Neuronal stem cell (in vitro differentiated cells): Measurements from ENCODE around the gene SPATA12.

Experiments
- DNase-seq: peaks from one replicate; pipeline ENCODE4 v3.0.0-alpha.2; 2013; ENCODE audit warnings: low spot score
- H2AFZ ChIP-seq: one replicate; pipeline ENCODE4 v1.6.1; 2013; ENCODE audit warnings: mild to moderate bottlenecking, low read length, inconsistent platforms
- H2AK5ac ChIP-seq: 2 replicates; pipeline ENCODE4 v1.6.1; 2013; ENCODE audit warnings: low read depth, mild to moderate bottlenecking, inconsistent platforms, low read length, moderate library complexity, mixed read lengths
- H2BK120ac ChIP-seq: 2 replicates; pipeline ENCODE4 v1.6.1; 2013; ENCODE audit warnings: low read depth, mild to moderate bottlenecking, inconsistent platforms, low read length, moderate library complexity, mixed read lengths
- H2BK12ac ChIP-seq: one replicate; pipeline ENCODE4 v1.6.1; 2013; ENCODE audit warnings: low read length, inconsistent platforms
- H2BK15ac ChIP-seq: 2 replicates; pipeline ENCODE4 v1.6.1; 2013; ENCODE audit warnings: mild to moderate bottlenecking, low read length, inconsistent platforms, mixed read lengths
- H2BK5ac ChIP-seq: one replicate; pipeline ENCODE4 v1.6.1; 2013; ENCODE audit warnings: inconsistent platforms, mild to moderate bottlenecking, low read length, moderate library complexity
- H3K14ac ChIP-seq: one replicate; pipeline ENCODE4 v1.6.1; 2013; ENCODE audit warnings: low read length, inconsistent platforms
- H3K18ac ChIP-seq: 2 replicates; pipeline ENCODE4 v1.6.1; 2013; ENCODE audit warnings: low read length, inconsistent platforms
- H3K23ac ChIP-seq: 2 replicates; pipeline ENCODE4 v1.6.1; 2013; ENCODE audit warnings: low read depth, mild to moderate bottlenecking, mixed read lengths, low read length, inconsistent platforms; ENCODE audit not compliant: poor library complexity
- H3K27ac ChIP-seq: replicated peaks from 3 replicates; pipeline ENCODE4 v1.5.1; 2013; ENCODE audit warnings: low read length, inconsistent platforms
- H3K27me3 ChIP-seq, 3 experiments: 2 replicates each; pipeline ENCODE4 v1.6.1; 2013; ENCODE audit warnings: low read length in 3 of 3, mild to moderate bottlenecking in 2 of 3, inconsistent platforms in 1 of 3, low read depth in 1 of 3, mixed read lengths in 1 of 3, moderate library complexity in 1 of 3; ENCODE audit not compliant: control insufficient read depth in 3 of 3, insufficient read depth in 3 of 3
- H3K36me3 ChIP-seq, 2 donors: replicated peaks in 1 of 2; 2 replicates each; pipeline ENCODE4 v1.6.1; 2013; ENCODE audit warnings: low read length in 2 of 2; ENCODE audit not compliant: control insufficient read depth in 2 of 2, insufficient read depth in 2 of 2
- H3K4ac ChIP-seq: 2 replicates; pipeline ENCODE4 v1.6.1; 2013; ENCODE audit warnings: inconsistent platforms, mild to moderate bottlenecking, low read length, moderate library complexity
- H3K4me1 ChIP-seq, 2 donors: 1 replicate in 1 of 2; 2 replicates in 1 of 2; pipeline ENCODE4 v1.6.1; 2013; ENCODE audit warnings: low read length in 2 of 2, low read depth in 1 of 2; ENCODE audit not compliant: control insufficient read depth in 2 of 2, insufficient read depth in 1 of 2
- H3K4me2 ChIP-seq: one replicate; pipeline ENCODE4 v1.6.1; 2013; ENCODE audit warnings: mild to moderate bottlenecking, low read length, inconsistent platforms; ENCODE audit not compliant: insufficient read depth, poor library complexity, severe bottlenecking
- H3K4me3 ChIP-seq, 2 donors: 2 replicates each; pipeline ENCODE4 v1.5.1; 2013; ENCODE audit warnings: low read length in 2 of 2, mild to moderate bottlenecking in 2 of 2, inconsistent platforms in 1 of 2, moderate library complexity in 1 of 2
- H3K79me1 ChIP-seq: one replicate; pipeline ENCODE4 v1.6.1; 2013; ENCODE audit warnings: low read depth, mild to moderate bottlenecking, inconsistent platforms, low read length, moderate library complexity
- H3K9ac ChIP-seq: one replicate; pipeline ENCODE4 v1.6.1; 2013; ENCODE audit warnings: mild to moderate bottlenecking, low read depth, low read length, inconsistent platforms; ENCODE audit not compliant: poor library complexity
- H3K9me3 ChIP-seq, 2 donors: replicated peaks in 1 of 2; 2 replicates each; pipeline versions ENCODE3 to v1.6.1; 2013; ENCODE audit warnings: low read length in 2 of 2, mild to moderate bottlenecking in 2 of 2, inconsistent platforms in 1 of 2, low read depth in 1 of 2, mixed read lengths in 1 of 2, moderate library complexity in 1 of 2; ENCODE audit not compliant: control insufficient read depth in 2 of 2, insufficient read depth in 1 of 2
- H4K8ac ChIP-seq: one replicate; pipeline ENCODE4 v1.6.1; 2013; ENCODE audit warnings: low read depth, mild to moderate bottlenecking, inconsistent platforms, low read length, moderate library complexity
- H4K91ac ChIP-seq: one replicate; pipeline ENCODE4 v1.6.1; 2013; ENCODE audit warnings: low read length, low read depth, mild to moderate bottlenecking, inconsistent platforms; ENCODE audit not compliant: poor library complexity
- WGBS, 2 donors: extraction: QIAGEN DNeasy Blood & Tissue Kit; methylation state at CpG; one replicate each; pipeline ENCODE4 v1.1.7; 2013; ENCODE audit warnings: missing lambda C conversion rate in 2 of 2, mixed read lengths in 1 of 2; ENCODE audit not compliant: insufficient read length in 2 of 2, insufficient replicate concordance in 1 of 2; ENCODE audit errors: extremely low coverage in 2 of 2; 5-methylcytosine and 5-hydroxymethylcytosine counted together

The SPATA12 gene

GRCh38 chr3:57025237-57025636 lies 35.2 kb upstream of the SPATA12 start:
- Histone ChIP-seq H2BK5ac (no peak overlapping the region), H4K91ac (no peak overlapping the region), H2BK12ac (no peak overlapping the region), H3K4me3 (no peak overlapping the region), H3K14ac (no peak overlapping the region), H3K23ac (no peak overlapping the region), H2BK15ac (no peak overlapping the region), H3K18ac (no peak overlapping the region), H3K4ac (no peak overlapping the region), H3K27me3 (no peaks in the 10 kb centered on the region), H2AK5ac (no peak overlapping the region), H3K4me2 (no peak overlapping the region), H3K36me3 (no peaks in the 10 kb centered on the region), H2BK120ac (no peak overlapping the region), H2AFZ (no peak overlapping the region), H3K9me3 (peaks cover 0 to 2% of the 10 kb centered on the region in 2 donors), H4K8ac (no peak overlapping the region), H3K9ac (no peak overlapping the region), H3K4me1 (no peaks in the 10 kb centered on the region), H3K79me1 (no peaks in the 10 kb centered on the region), H3K27ac (no peak overlapping the region)
- no CpG with 5 or more reads among the region's 3 CpGs for WGBS, 2 donors
- DNase-seq = no peak

- Histone ChIP-seq H3K4me1 (no peaks in the 10 kb centered on the region), H3K4ac (no peak overlapping the region), H2AK5ac (no peak overlapping the region), H3K4me3 (no peak overlapping the region), H3K9me3 (peaks cover 0 to 2% of the 10 kb centered on the region in 2 donors), H2BK15ac (no peak overlapping the region), H3K79me1 (no peaks in the 10 kb centered on the region), H2BK5ac (no peak overlapping the region), H2BK120ac (no peak overlapping the region), H3K9ac (no peak overlapping the region), H3K23ac (no peak overlapping the region), H3K14ac (no peak overlapping the region), H3K18ac (no peak overlapping the region), H3K4me2 (no peak overlapping the region), H3K36me3 (no peaks in the 10 kb centered on the region), H3K27me3 (no peaks in the 10 kb centered on the region), H3K27ac (no peak overlapping the region), H2AFZ (no peak overlapping the region), H2BK12ac (no peak overlapping the region), H4K91ac (no peak overlapping the region), H4K8ac (no peak overlapping the region)
- no CpG with 5 or more reads among the region's 2 CpGs for WGBS, 2 donors
- no peak for DNase-seq
Measured at GRCh38 chr3:57026944-57027343, 33.5 kb upstream of the SPATA12 start.

- Histone ChIP-seq H3K9me3 (peaks cover 0 to 2% of the 10 kb centered on the region in 2 donors), H3K4me2 (no peak overlapping the region), H2AFZ (no peak overlapping the region), H2AK5ac (no peak overlapping the region), H3K4me3 (no peak overlapping the region), H3K27me3 (no peaks in the 10 kb centered on the region), H2BK12ac (no peak overlapping the region), H3K36me3 (no peaks in the 10 kb centered on the region), H3K9ac (no peak overlapping the region), H3K4ac (no peak overlapping the region), H2BK120ac (no peak overlapping the region), H2BK5ac (no peak overlapping the region), H4K8ac (no peak overlapping the region), H2BK15ac (no peak overlapping the region), H3K27ac (no peak overlapping the region), H3K4me1 (no peaks in the 10 kb centered on the region), H3K79me1 (no peaks in the 10 kb centered on the region), H4K91ac (no peak overlapping the region), H3K18ac (no peak overlapping the region), H3K14ac (no peak overlapping the region), H3K23ac (no peak overlapping the region)
- no peak for DNase-seq
- WGBS, 2 donors = no CpG with 5 or more reads among the region's 2 CpGs
Measured at GRCh38 chr3:57029383-57029782, 31.1 kb upstream of the SPATA12 start.

GRCh38 chr3:57029924-57030323 lies 30.5 kb upstream of the SPATA12 start:
- H3K4me2 ChIP-seq = no peak overlapping the region
- H3K23ac ChIP-seq = no peak overlapping the region
- H3K18ac ChIP-seq = peak overlapping the region; percentile 39
- no peak overlapping the region for H2BK15ac ChIP-seq
- H3K27ac ChIP-seq = no peak overlapping the region
- H3K4me1 ChIP-seq = no peaks in the 10 kb centered on the region
- H2BK5ac ChIP-seq = no peak overlapping the region
- H3K9me3 ChIP-seq = peaks cover 0 to 2% of the 10 kb centered on the region in 2 donors
- H3K27me3 ChIP-seq = no peaks in the 10 kb centered on the region
- H2AFZ ChIP-seq = no peak overlapping the region
- H3K4ac ChIP-seq = no peak overlapping the region
- whole genome bisulfite sequencing, 2 donors = no CpG with 5 or more reads among the region's 7 CpGs
- peak overlapping the region; percentile 41 for H3K14ac ChIP-seq
- H2BK12ac ChIP-seq = no peak overlapping the region
- no peak for DNase-seq
- H3K79me1 ChIP-seq = no peaks in the 10 kb centered on the region
- H2AK5ac ChIP-seq = no peak overlapping the region
- no peak overlapping the region for H3K9ac ChIP-seq
- H2BK120ac ChIP-seq = no peak overlapping the region
- no peak overlapping the region for H4K91ac ChIP-seq
- H3K4me3 ChIP-seq = no peak overlapping the region
- H3K36me3 ChIP-seq = no peaks in the 10 kb centered on the region
- no peak overlapping the region for H4K8ac ChIP-seq
